Measurements from ENCODE around the gene SLFN13. TPM values are rescaled to one million over a fixed set of nuclear protein-coding genes. Genes with fewer than 3 reads are reported as not detected.
"Not testable (repeated sequence)": the region's sequence is repeated elsewhere in the genome, so short reads cannot be mapped to it uniquely, and the experiment has no call there.

Gene SLFN13
- total RNA-seq, 1 experiment from 2014 or later: 19.7 TPM

- ATAC-seq (no peak), DNase-seq (ENCODE audit: low spot score) (no peak)
- Mint-ChIP-seq H3K4me1 (peaks cover 10% of the 10 kb centered on the region), H3K9me3 (no peaks in the 10 kb centered on the region), H3K27ac (no peak overlapping the region), H3K4me3 (no peak overlapping the region), H3K27me3 (ENCODE audit: low read depth) (peaks cover 18% of the 10 kb centered on the region), H3K36me3 (peaks cover 15% of the 10 kb centered on the region)
- TF ChIP-seq CREB1 (CRISPR knock-in tag; IDR thresholded peaks at IDR 0.05) (no peak), ZNF121 (CRISPR knock-in tag; IDR thresholded peaks at IDR 0.05) (no peak), MAX (CRISPR knock-in tag; IDR thresholded peaks at IDR 0.05) (no peak), ZMAT4 (CRISPR knock-in tag; IDR thresholded peaks at IDR 0.05) (no peak)
- TF ChIP-seq, protein P1, sequence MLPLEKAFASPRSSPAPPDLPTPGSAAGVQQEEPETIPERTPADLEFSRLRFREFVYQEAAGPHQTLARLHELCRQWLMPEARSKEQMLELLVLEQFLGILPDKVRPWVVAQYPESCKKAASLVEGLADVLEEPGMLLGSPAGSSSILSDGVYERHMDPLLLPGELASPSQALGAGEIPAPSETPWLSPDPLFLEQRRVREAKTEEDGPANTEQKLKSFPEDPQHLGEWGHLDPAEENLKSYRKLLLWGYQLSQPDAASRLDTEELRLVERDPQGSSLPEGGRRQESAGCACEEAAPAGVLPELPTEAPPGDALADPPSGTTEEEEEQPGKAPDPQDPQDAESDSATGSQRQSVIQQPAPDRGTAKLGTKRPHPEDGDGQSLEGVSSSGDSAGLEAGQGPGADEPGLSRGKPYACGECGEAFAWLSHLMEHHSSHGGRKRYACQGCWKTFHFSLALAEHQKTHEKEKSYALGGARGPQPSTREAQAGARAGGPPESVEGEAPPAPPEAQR (CRISPR knock-in tag; IDR thresholded peaks at IDR 0.05): no peak
- TF ChIP-seq, protein P2, sequence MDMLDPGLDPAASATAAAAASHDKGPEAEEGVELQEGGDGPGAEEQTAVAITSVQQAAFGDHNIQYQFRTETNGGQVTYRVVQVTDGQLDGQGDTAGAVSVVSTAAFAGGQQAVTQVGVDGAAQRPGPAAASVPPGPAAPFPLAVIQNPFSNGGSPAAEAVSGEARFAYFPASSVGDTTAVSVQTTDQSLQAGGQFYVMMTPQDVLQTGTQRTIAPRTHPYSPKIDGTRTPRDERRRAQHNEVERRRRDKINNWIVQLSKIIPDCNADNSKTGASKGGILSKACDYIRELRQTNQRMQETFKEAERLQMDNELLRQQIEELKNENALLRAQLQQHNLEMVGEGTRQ (CRISPR knock-in tag; IDR thresholded peaks at IDR 0.05): no peak
- ChIA-PET CTCF (no interaction called here), POLR2A (interaction anchor here (1.3 kb wide), 1 partner anchor 10 kb away, joined by 3 read pairs; no protein-coding TSS in a partner anchor)
Observed at GRCh38 chr17:35423761-35424160, 24.8 kb downstream of the SLFN13 start.

GRCh38 chr17:35421069-35421468 lies 27.5 kb downstream of the SLFN13 start:
- H3K36me3 Mint-ChIP-seq: peaks cover 15% of the 10 kb centered on the region
- H3K4me3 Mint-ChIP-seq; H3K27me3 Mint-ChIP-seq (ENCODE audit: low read depth); POLR2A ChIA-PET; H3K4me1 Mint-ChIP-seq; DNase-seq (ENCODE audit: low spot score); CTCF ChIA-PET; H3K27ac Mint-ChIP-seq; H3K9me3 Mint-ChIP-seq; ATAC-seq: not testable (repeated sequence)

DNA sequence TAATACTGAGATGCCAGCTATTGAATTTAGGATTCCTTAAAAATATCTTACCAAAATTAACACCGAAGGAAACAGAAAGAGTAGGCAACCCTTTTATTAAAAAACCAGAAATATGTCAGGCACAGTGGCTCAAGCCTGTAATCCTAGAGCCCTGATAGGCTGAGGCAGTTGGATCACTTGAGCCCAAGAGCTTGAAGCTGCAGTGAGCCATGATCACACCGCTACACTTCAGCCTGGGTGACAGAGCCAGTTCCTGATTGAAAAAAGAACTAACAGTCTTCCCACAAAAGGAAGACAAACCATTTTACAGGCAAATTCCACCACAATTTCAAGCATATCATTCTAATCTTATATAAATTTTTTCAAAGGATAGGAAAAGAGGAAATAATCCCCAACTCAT lies 31.9 kb downstream of the SLFN13 start:
- no peak for ATAC-seq
- TF ChIP-seq ZNF232 (CRISPR knock-in tag; IDR thresholded peaks at IDR 0.05) (no peak), FOXP1 (CRISPR knock-in tag; IDR thresholded peaks at IDR 0.05; ENCODE audit: borderline replicate concordance) (no peak), AR (CRISPR knock-in tag; IDR thresholded peaks at IDR 0.05) (no peak), ZNF121 (CRISPR knock-in tag; IDR thresholded peaks at IDR 0.05) (no peak), MLX (CRISPR knock-in tag; IDR thresholded peaks at IDR 0.05) (no peak), GABPB1 (CRISPR knock-in tag; IDR thresholded peaks at IDR 0.05) (no peak), RELA (CRISPR knock-in tag; IDR thresholded peaks at IDR 0.05; ENCODE audit: borderline replicate concordance) (no peak), NR3C1 (CRISPR knock-in tag; conservative IDR thresholded peaks at IDR 0.05; ENCODE audit: low read depth) (no peak), IRF2 (CRISPR knock-in tag; IDR thresholded peaks at IDR 0.05; ENCODE audit: borderline replicate concordance, low read depth) (no peak), SMAD4 (CRISPR knock-in tag; IDR thresholded peaks at IDR 0.05) (no peak), ZNF671 (CRISPR knock-in tag; IDR thresholded peaks at IDR 0.05) (no peak), ZBTB21 (CRISPR knock-in tag; IDR thresholded peaks at IDR 0.05; ENCODE audit: borderline replicate concordance) (no peak), GTF2I (CRISPR knock-in tag; conservative IDR thresholded peaks at IDR 0.05) (no peak)
- DNase-seq (ENCODE audit: low spot score): no peak
- peaks cover 18% of the 10 kb centered on the region for H3K9me3 Mint-ChIP-seq
- H3K4me3 Mint-ChIP-seq: no peak overlapping the region
- no peak overlapping the region for H3K27ac Mint-ChIP-seq
- no peaks in the 10 kb centered on the region for H3K4me1 Mint-ChIP-seq
- POLR2A ChIA-PET: no interaction called here
- peaks cover 16% of the 10 kb centered on the region for H3K36me3 Mint-ChIP-seq
- no peaks in the 10 kb centered on the region; the same call in 1 of the 2 replicates for H3K27me3 Mint-ChIP-seq (ENCODE audit: low read depth)
- CTCF ChIA-PET: no interaction called here

GRCh38 chr17:35414707-35415106 lies 33.9 kb downstream of the SLFN13 start:
- H3K27me3 Mint-ChIP-seq (ENCODE audit: low read depth); ATAC-seq; DNase-seq (ENCODE audit: low spot score); H3K4me1 Mint-ChIP-seq; H3K4me3 Mint-ChIP-seq; CTCF ChIA-PET; POLR2A ChIA-PET; H3K27ac Mint-ChIP-seq: not testable (repeated sequence)
- peaks cover 18% of the 10 kb centered on the region for H3K9me3 Mint-ChIP-seq
- H3K36me3 Mint-ChIP-seq: peaks cover 23% of the 10 kb centered on the region
